Left forelimb (tissue), 1 donor: ENCODE results near the gene LIME1.
"Not testable (repeated sequence)": the region's sequence is repeated elsewhere in the genome, so short reads cannot be mapped to it uniquely, and the experiment has no call there.

Experiments
- DNase-seq: peaks from one replicate; pipeline ENCODE4 v3.0.0-alpha.2; 2018; ENCODE audit warnings: low spot score

Gene LIME1

GRCh38 chr20:63707558-63708300, 28.7 kb upstream of the LIME1 start, which contains the start of the genes ARFRP1 and ZGPAT:
Gene ARFRP1, minus strand, starts transcription at chr20:63707976. Its CDS starts 885 bp downstream, at chr20:63707091.
Gene ZGPAT, plus strand, starts transcription at chr20:63708039. Its CDS starts 542 bp downstream, at chr20:63708581.
- peak; percentile 91 for DNase-seq

GRCh38 chr20:63708301-63709148, 27.9 kb upstream of the LIME1 start:
- no peak for DNase-seq

DNA sequence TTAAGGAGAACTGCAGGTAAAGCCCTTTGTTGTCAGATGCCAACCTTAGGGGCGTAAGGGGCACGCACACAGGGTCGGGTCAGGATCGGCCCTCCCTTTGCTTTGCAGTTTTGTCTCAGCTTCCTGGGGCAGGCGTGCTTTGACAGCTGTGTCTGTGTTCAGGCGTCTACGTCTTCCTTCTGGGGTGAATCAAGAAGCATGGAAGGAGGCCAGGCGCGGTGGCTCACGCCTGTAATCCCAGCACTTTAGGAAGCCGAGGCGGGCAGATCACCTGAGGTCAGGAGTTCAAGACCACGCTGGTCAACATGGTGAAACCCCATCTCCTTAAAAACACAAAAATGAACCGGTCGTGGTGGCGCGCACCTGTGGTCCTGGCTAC, 27.3 kb upstream of the LIME1 start:
- DNase-seq: no peak

DNA sequence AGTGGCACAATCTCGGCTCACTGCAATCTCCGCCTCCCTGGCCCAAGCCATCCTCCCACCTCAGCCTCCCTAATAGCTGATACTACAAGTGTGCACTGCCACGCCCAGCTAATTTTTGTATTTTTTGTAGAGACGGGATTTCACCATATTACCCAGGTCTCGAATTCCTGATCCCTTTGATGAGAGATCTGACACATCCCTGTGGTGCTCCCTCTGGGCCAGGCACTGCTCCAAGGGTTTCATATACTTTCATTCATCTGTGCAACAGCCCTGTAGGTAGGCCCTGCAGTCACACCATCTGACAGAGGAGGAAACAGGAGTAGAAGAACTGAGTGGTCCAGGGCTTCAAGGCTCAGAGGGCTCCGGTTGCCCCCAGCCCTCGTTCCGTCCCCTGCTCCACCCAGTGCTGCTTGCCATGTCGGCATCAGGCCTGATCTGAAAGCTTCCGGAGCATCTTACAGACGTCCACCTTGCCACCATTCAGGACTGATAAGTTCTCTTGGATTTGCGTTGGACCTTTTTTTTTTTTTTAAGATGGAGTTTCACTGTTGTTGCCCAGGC, 25.3 kb upstream of the LIME1 start:
- no peak for DNase-seq

- no peak for DNase-seq
These were observed 24.3 kb upstream of the LIME1 start for GRCh38 chr20:63712191-63712590.

DNA sequence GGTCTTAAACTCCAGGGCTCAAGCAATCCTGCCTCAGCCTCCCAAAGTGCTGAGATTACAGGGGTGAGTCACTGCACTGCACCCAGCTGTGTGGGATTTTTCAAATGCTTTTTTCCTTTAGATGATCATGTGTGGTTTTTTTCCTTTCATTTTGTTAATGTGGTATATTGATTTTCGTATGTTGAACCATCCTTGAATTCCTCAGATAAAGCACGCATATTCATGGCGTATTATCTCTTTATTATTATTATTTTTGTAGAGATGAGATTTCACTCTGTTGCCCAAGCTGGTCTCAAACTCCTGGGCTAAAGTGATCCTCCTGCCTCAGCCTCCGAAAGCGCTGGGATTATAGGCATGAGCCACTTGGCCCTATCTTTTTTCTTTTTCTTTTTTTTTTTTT, 21.6 kb upstream of the LIME1 start:
- DNase-seq: no peak

DNA sequence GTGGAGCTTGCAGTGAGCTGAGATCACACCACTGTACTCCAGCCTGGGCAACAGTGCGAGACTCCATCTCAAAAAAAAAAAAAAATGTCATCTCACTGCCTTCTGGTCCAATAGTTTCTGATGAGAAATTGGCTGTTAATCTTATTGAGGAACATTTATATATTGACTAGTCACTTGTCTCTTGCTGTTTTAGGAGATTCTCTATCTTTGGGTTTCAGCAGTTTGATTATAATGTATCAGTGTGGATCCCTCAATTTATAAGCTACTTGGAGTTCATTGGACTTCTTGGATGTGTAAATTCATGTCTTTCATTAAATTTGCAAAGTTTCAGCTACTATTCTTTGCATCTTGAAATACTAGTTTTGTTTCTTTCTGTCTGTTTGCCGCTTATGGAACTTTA, 17.5 kb upstream of the LIME1 start:
- no peak for DNase-seq

DNA sequence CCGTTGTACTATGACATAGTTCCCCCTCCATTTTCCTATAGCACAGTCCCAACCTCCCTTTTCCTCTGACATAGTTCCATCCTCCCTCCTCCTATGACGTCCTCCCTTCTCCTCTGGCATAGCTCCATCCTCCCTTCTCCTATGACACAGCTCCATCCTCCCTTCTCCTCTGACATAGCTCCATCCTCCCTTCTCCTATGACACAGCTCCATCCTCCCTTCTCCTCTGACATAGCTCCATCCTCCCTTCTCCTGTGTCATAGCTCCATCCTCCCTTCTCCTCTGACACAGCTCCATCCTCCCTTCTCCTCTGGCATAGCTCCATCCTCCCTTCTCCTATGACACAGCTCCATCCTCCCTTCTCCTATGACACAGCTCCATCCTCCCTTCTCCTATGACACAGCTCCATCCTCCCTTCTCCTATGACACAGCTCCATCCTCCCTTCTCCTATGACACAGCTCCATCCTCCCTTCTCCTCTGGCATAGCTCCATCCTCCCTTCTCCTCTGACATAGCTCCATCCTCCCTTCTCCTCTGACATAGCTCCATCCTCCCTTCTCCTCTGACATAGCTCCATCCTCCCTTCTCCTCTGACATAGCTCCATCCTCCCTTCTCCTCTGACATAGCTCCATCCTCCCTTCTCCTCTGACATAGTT, 13.4 kb upstream of the LIME1 start:
- DNase-seq: not testable (repeated sequence)

DNA sequence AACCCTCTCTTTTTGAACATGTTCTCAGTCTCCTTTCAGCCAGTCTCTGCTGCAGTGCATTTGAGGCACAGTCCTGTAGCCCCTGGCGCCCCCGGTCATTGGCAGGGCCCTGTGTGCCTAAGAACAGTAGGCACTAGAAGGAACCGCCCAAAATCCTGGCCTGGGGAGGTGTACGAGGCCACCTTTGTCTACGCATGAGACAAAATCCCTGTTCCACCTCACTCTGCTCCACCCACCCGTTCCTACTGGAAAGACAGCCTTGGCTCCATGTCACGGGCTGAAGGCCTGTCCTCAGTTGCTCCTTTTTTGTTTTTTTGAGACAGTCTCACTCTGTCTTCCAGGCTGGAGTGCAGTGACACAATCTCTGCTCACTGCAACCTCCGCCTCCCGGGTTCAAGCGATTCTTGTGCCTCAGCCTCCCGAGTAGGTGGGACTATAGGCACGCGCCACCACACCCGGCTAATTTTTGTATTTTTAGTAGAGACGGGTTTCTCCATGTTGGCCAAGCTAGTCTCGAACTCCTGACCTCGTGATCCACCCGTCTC, 6.2 kb upstream of the LIME1 start:
- DNase-seq: not testable (repeated sequence)

DNA sequence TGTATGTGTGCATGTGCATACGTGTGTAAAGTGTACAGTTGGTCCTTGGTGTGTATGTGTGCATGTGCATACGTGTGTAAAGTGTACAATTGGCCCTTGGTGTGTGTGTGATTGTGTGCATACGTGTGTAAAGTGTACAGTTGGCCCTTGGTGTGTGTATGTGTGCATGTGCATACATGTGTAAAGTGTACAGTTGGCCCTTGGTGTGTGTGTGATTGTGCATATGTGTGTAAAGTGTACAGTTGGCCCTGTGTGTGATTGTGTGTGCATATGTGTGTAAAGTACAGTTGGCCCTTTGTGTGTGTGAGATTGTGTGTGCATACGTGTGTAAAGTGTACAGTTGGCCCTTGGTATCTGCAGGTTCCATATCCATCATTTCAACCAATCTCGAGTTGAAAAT, 5.1 kb upstream of the LIME1 start:
- DNase-seq: no peak

- no peak for DNase-seq
These were observed 4.1 kb upstream of the LIME1 start for GRCh38 chr20:63732118-63733095.

DNA sequence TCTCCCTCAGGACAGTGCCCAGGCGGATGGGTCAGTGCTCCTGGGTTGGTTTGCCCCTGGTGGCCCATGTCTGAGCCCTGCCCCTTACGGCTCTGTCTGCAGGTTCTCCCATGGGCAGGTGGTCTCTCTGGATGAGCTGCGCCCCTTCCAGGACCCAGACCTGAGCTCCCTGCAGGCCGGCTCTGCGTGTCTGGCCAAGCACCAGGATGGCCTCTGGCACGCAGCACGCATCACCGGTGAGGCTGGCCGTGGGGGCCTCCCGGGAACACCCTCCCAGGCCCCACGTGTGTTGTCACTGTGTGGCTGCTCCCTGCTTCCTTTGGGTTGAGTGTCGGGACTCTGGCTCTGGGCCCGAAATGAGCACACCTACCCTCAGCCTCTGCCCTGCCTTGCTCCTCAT, 3.3 kb upstream of the LIME1 start:
- no peak for DNase-seq

- peak; percentile 60 for DNase-seq
These were observed 2.8 kb upstream of the LIME1 start for GRCh38 chr20:63733579-63734081.

DNA sequence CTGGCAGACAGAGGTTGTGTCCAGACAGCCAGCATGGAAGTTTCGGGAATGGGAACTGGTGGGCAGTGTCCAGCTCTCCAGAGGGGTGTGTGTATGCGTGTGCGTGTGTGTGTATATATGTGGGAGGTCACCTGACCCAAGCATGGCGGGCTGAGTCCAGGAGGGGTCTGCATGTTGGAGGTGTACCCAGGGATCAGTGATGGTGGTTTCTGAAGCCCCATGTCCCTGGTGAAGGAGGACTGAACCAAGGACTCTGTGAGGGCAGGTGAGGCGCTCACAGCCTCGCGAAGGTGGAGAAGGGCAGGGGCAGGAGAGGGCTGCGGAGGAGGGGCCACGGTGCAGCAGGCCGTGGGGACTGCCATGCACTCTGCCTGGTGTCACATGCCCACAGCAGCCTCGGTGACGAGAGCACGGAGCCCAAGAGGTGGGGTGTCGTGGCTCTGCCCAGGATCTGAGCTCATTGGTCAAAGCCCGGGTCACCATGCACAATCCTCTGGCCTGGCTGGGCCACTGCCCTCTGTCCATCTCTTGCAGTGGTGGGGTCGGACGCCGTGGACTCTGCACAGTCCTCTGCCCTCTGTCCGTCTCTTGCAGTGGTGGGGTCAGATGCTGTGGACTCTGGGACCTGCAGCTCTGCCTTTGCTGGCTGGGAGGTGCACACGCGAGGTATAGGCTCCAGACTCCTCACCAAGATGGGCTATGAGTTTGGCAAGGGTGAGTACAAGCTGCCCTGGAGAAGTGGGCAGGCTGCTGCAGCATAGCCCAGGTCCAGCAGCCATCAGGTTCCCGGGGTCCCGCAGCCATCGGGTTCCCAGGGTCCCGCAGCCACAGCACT, 2.1 kb upstream of the LIME1 start:
- no peak for DNase-seq

DNA sequence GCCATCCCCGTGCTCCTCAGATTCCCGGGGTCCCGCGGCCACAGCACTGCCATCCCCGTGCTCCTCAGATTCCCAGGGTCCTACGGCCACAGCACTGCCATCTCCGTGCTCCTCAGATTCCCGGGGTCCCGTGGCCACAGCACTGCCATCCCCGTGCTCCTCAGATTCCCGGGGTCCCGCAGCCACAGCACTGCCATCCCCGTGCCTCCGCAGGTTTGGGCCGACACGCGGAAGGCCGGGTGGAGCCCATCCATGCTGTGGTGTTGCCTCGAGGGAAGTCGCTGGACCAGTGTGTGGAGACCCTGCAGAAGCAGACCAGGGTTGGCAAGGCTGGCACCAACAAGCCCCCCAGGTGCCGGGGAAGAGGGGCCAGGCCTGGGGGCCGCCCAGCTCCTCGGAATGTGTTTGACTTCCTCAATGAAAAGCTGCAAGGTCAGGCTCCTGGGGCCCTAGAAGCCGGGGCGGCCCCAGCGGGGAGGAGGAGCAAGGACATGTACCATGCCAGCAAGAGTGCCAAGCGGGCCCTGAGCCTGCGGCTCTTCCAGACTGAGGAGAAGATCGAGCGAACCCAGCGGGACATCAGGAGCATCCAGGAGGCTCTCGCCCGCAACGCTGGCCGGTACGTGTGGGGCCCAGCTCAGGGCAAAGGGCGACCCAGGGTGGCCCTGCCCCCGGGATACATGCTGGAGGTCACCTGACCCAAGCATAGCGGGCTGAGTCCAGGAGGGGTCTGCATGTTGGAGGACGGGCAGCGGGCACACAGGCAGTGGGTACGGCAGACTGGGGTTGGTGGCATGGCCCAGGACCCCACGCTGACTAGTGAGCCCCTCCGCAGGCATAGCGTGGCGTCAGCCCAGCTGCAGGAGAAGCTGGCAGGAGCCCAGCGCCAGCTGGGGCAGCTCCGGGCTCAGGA, 1.3 kb upstream of the LIME1 start:
- DNase-seq: no peak

GRCh38 chr20:63736893-63737694, 630 bp downstream of the LIME1 start:
- DNase-seq: no peak

DNA sequence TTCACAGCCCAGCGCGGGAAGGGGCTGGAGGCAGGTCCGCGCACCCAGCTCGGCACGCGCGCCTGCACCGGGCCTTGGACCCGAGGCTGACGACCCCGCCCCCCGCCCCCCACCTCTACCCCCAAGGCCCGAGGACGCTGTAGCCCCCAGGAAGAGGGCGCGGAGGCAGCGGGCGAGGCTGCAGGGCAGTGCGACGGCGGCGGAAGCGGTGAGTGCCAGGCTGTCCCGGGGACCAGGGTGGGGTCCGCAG, 1.2 kb downstream of the LIME1 start:
- DNase-seq: no peak
